PC-9 (cell line): ENCODE results near the gene PTPRD.

ENCODE experiments used
- EZH2 ChIP-seq: fragments of 200-600 bp; sonication (generic); IDR thresholded peaks from 2 replicates; pipeline ENCODE4 v1.8.0; 2017; ENCODE audit warnings: antibody characterized with exemption, low read depth
- TF ChIP-seq, protein P1 (sequence below): fragments of 200-600 bp; sonication (generic); conservative IDR thresholded peaks from 2 replicates; pipeline ENCODE4 v1.6.1; 2017; ENCODE audit warnings: mixed run types, antibody characterized with exemption, mild to moderate bottlenecking, moderate library complexity

DNA sequence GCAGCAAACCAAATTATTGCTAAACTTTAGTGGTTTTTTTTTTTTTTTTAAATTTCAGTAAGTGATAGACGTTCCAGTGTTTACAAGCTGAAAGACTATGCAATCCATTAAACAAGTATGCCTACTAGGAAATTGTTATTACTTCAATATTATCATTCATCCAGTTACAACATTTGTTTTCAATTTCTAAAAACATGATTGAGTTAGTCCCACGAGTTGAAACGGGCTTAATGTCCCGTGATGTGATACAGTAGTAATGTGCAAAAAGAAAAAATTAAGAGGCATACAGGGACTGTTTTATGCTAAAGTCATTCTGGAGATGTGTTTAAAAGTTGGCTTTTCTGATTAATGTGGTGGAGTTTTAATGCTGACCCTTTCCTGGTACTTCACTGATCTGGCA lies 2262.9 kb downstream of the PTPRD start:
- TF ChIP-seq EZH2, result no peak
- TF ChIP-seq, protein P1, sequence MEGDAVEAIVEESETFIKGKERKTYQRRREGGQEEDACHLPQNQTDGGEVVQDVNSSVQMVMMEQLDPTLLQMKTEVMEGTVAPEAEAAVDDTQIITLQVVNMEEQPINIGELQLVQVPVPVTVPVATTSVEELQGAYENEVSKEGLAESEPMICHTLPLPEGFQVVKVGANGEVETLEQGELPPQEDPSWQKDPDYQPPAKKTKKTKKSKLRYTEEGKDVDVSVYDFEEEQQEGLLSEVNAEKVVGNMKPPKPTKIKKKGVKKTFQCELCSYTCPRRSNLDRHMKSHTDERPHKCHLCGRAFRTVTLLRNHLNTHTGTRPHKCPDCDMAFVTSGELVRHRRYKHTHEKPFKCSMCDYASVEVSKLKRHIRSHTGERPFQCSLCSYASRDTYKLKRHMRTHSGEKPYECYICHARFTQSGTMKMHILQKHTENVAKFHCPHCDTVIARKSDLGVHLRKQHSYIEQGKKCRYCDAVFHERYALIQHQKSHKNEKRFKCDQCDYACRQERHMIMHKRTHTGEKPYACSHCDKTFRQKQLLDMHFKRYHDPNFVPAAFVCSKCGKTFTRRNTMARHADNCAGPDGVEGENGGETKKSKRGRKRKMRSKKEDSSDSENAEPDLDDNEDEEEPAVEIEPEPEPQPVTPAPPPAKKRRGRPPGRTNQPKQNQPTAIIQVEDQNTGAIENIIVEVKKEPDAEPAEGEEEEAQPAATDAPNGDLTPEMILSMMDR, result no peak
